H1 (cell line): ENCODE data around the gene GLP1R. TPM values are rescaled to one million over a fixed set of nuclear protein-coding genes. Genes with fewer than 3 reads are reported as not detected.

Experiments
- CTCF ChIA-PET: fragments of 300-600 bp; sonication (Branson Sonifier 250); formaldehyde crosslinking; loops from one replicate; lab custom pipeline; 2021; ENCODE audit not compliant: partially characterized antibody; lab: Charles Lee
- POLR2A ChIA-PET: fragments of 300-600 bp; sonication (Branson Sonifier 250); formaldehyde crosslinking; loops from one replicate; lab custom pipeline; 2021; ENCODE audit warnings: inconsistent platforms; ENCODE audit not compliant: partially characterized antibody; lab: Charles Lee
- DNase-seq, 2 experiments: peaks; one replicate each; pipeline versions ENCODE4 v3.0.0 to v3.0.0-alpha.2; 2010 to 2022; ENCODE audit warnings: low spot score in 2 of 2, low read depth in 1 of 2, mixed read lengths in 1 of 2
- FAIRE-seq: peaks from 2 replicates; lab custom pipeline; 2011; peaks lifted over from hg19 to GRCh38; lab: Jason Lieb, UNC
- H2AFZ ChIP-seq: 2 replicates; pipeline ENCODE4 v1.8.1; 2012; ENCODE audit warnings: low read length, inconsistent platforms
- H2AK5ac ChIP-seq: 2 replicates; pipeline ENCODE4 v1.6.1; 2013; ENCODE audit warnings: low read depth, low read length
- H2BK120ac ChIP-seq: replicated peaks from 2 replicates; pipeline ENCODE3; 2013; ENCODE audit warnings: low read depth, low read length, inconsistent platforms
- H2BK12ac ChIP-seq: 2 replicates; pipeline ENCODE4 v1.6.1; 2013; ENCODE audit warnings: low read depth, low read length
- H2BK15ac ChIP-seq: 2 replicates; pipeline ENCODE4 v1.6.1; 2013; ENCODE audit warnings: low read length
- H2BK20ac ChIP-seq: 2 replicates; pipeline ENCODE4 v1.6.1; 2013; ENCODE audit warnings: low read length
- H2BK5ac ChIP-seq: 2 replicates; pipeline ENCODE4 v1.6.1; 2013; ENCODE audit warnings: low read depth, low read length
- H3K14ac ChIP-seq: 2 replicates; pipeline ENCODE4 v1.6.1; 2013; ENCODE audit warnings: inconsistent platforms; ENCODE audit not compliant: insufficient read length
- H3K18ac ChIP-seq: 2 replicates; pipeline ENCODE4 v1.6.1; 2013; ENCODE audit warnings: low read length; ENCODE audit errors: extremely low read depth
- H3K23ac ChIP-seq: 2 replicates; pipeline ENCODE4 v1.6.1; 2013; ENCODE audit warnings: inconsistent platforms; ENCODE audit not compliant: insufficient read length
- H3K23me2 ChIP-seq: 2 replicates; pipeline ENCODE4 v1.6.1; 2013; ENCODE audit warnings: low read depth, low read length
- H3K27ac ChIP-seq: 2 replicates; pipeline ENCODE4 v1.6.1; 2011; ENCODE audit warnings: low read depth, low read length, inconsistent platforms
- H3K27me3 ChIP-seq, 4 experiments: replicated peaks in 1 of 4; 1 replicate in 1 of 4; 2 replicates in 3 of 4; pipeline versions ENCODE4 v1.6.1 to v1.8.1; 2011 to 2013; ENCODE audit warnings: low read length in 3 of 4, mild to moderate bottlenecking in 3 of 4, inconsistent platforms in 2 of 4, mixed read lengths in 2 of 4, moderate library complexity in 1 of 4; ENCODE audit not compliant: control insufficient read depth in 3 of 4, insufficient read depth in 3 of 4; ENCODE audit errors: extremely low read depth in 1 of 4
- H3K36me3 ChIP-seq, 4 experiments: 2 replicates each; pipeline versions ENCODE4 v1.6.1 to v1.8.1; 2011 to 2013; ENCODE audit warnings: mild to moderate bottlenecking in 4 of 4, low read length in 3 of 4, moderate library complexity in 2 of 4, control low read depth in 1 of 4, inconsistent platforms in 1 of 4; ENCODE audit not compliant: insufficient read depth in 4 of 4, control insufficient read depth in 2 of 4
- H3K4ac ChIP-seq: replicated peaks from 2 replicates; pipeline ENCODE3; 2013; ENCODE audit warnings: low read length, low read depth, mixed read lengths, inconsistent platforms; ENCODE audit not compliant: insufficient read length
- H3K4me1 ChIP-seq, 4 experiments: replicated peaks in 1 of 4; 1 replicate in 1 of 4; 2 replicates in 3 of 4; pipeline versions ENCODE4 v1.6.1 to v1.8.1; 2011 to 2013; ENCODE audit warnings: low read length in 3 of 4, inconsistent platforms in 2 of 4, mixed read lengths in 1 of 4; ENCODE audit not compliant: insufficient read depth in 4 of 4, control insufficient read depth in 3 of 4
- H3K4me2 ChIP-seq, 2 experiments: 2 replicates each; pipeline versions ENCODE4 v1.6.1 to v1.8.1; 2011 to 2013; ENCODE audit warnings: low read depth in 2 of 2, low read length in 2 of 2, control low read depth in 1 of 2, inconsistent platforms in 1 of 2, mild to moderate bottlenecking in 1 of 2; ENCODE audit not compliant: insufficient read depth in 1 of 2
- H3K4me3 ChIP-seq, 4 experiments: fragments of 200-600, 300-600 bp in 1 of 4; sonication (generic), shearing (Covaris generic), sonication (Bioruptor Twin) in 1 of 4; 2 replicates each; pipeline versions ENCODE4 v1.5.1 to v1.8.1; 2011 to 2016; ENCODE audit warnings: low read length in 4 of 4, low read depth in 3 of 4, control low read depth in 2 of 4, inconsistent platforms in 2 of 4, mild to moderate bottlenecking in 2 of 4, mixed read lengths in 1 of 4, moderate library complexity in 1 of 4; ENCODE audit not compliant: insufficient read depth in 2 of 4; ENCODE audit errors: extremely low read depth in 1 of 4
- H3K56ac ChIP-seq: replicated peaks from 2 replicates; pipeline ENCODE3; 2013; ENCODE audit warnings: low read depth, mild to moderate bottlenecking, mixed read lengths, low read length, inconsistent platforms; ENCODE audit not compliant: insufficient read length
- H3K79me1 ChIP-seq: 2 replicates; pipeline ENCODE4 v1.6.1; 2013; ENCODE audit warnings: low read depth, low read length, control low read depth
- H3K79me2 ChIP-seq, 2 experiments: 2 replicates each; pipeline versions ENCODE4 v1.6.1 to v1.8.1; 2012 to 2013; ENCODE audit warnings: low read length in 2 of 2, mild to moderate bottlenecking in 2 of 2, inconsistent platforms in 1 of 2; ENCODE audit not compliant: insufficient read depth in 2 of 2, control insufficient read depth in 1 of 2
- H3K9ac ChIP-seq, 4 experiments: replicated peaks in 1 of 4; 1 replicate in 1 of 4; 2 replicates in 3 of 4; pipeline versions ENCODE4 v1.6.1 to v1.8.1; 2011 to 2013; ENCODE audit warnings: low read depth in 3 of 4, low read length in 3 of 4, control low read depth in 2 of 4, mild to moderate bottlenecking in 2 of 4, moderate library complexity in 2 of 4, inconsistent platforms in 1 of 4; ENCODE audit errors: extremely low read depth in 1 of 4
- H3K9me3 ChIP-seq, 2 experiments: 2 replicates each; pipeline versions ENCODE4 v1.6.1 to v1.8.1; 2012 to 2013; ENCODE audit warnings: mild to moderate bottlenecking in 2 of 2, moderate library complexity in 2 of 2, control low read depth in 1 of 2, inconsistent platforms in 1 of 2, low read depth in 1 of 2, low read length in 1 of 2, mixed read lengths in 1 of 2; ENCODE audit not compliant: insufficient read depth in 2 of 2
- H4K20me1 ChIP-seq, 2 experiments: replicated peaks in 1 of 2; 2 replicates each; pipeline versions ENCODE3 to v1.8.1; 2011 to 2013; ENCODE audit warnings: inconsistent platforms in 2 of 2, low read length in 2 of 2, mild to moderate bottlenecking in 1 of 2; ENCODE audit not compliant: insufficient read depth in 2 of 2, control insufficient read depth in 1 of 2
- H4K5ac ChIP-seq: 2 replicates; pipeline ENCODE4 v1.6.1; 2013; ENCODE audit warnings: low read length, low read depth, mixed read lengths, inconsistent platforms; ENCODE audit not compliant: insufficient read length
- H4K8ac ChIP-seq: 2 replicates; pipeline ENCODE4 v1.8.0; 2013; ENCODE audit warnings: mild to moderate bottlenecking, moderate library complexity, low read length, inconsistent platforms; ENCODE audit not compliant: insufficient read depth; ENCODE audit errors: extremely low read depth
- H4K91ac ChIP-seq: replicated peaks from 2 replicates; pipeline ENCODE3; 2013; ENCODE audit warnings: low read length, mixed read lengths, inconsistent platforms; ENCODE audit not compliant: insufficient read length
- ATF3 ChIP-seq: IDR thresholded peaks from 2 replicates; pipeline ENCODE4 v1.6.1; 2011; ENCODE audit warnings: low read depth, mild to moderate bottlenecking, low read length; ENCODE audit not compliant: insufficient read depth
- SUZ12 ChIP-seq: fragments of 200-600 bp; sonication (generic); IDR thresholded peaks from 2 replicates; pipeline ENCODE4 v1.6.1; 2012; ENCODE audit warnings: mild to moderate bottlenecking, inconsistent platforms, low read length, moderate library complexity, mixed read lengths
- WGBS, 2 experiments: shearing (Covaris generic) in 1 of 2; methylation state at CpG; one replicate each; pipeline versions ENCODE4 v1.1.6 to v1.1.7; 2013 to 2015; ENCODE audit warnings: low lambda C conversion rate in 2 of 2, mixed read lengths in 2 of 2, inconsistent platforms in 1 of 2, low coverage in 1 of 2, missing lambda C conversion rate in 1 of 2; ENCODE audit not compliant: insufficient replicate concordance in 2 of 2, insufficient coverage in 1 of 2, insufficient read length in 1 of 2; ENCODE audit errors: extremely low coverage in 1 of 2, missing lambda C conversion rate in 1 of 2; 5-methylcytosine and 5-hydroxymethylcytosine counted together
- polyA plus RNA-seq, 7 experiments: library from polyadenylated mRNA; depleted of rRNA in 3 of 7; stranded (reverse) in 5 of 7; unstranded in 2 of 7; fragments of >200 nt in 5 of 7; fragments of 200-250 nt in 2 of 7; gene quantifications; 1 replicate in 5 of 7; 2 replicates in 1 of 7; 4 replicates in 1 of 7; pipeline versions ENCODE4 v1.2.1 to v1.2.3, GENCODE V29; 2011 to 2013; ENCODE audit warnings: missing spikeins in 2 of 7, mixed read lengths in 2 of 7
- total RNA-seq: library from RNA; stranded (reverse); fragmentation: NEBNext Ultra II Directional; extraction: Animal tissue kit (Norgen Biotek cat#: 25700); gene quantifications from 2 replicates; pipeline ENCODE4 v1.2.1, GENCODE V29; 2021
- TF ChIP-seq, protein P1 (sequence below), 3 experiments: IDR thresholded peaks; 1 replicate in 2 of 3; 2 replicates in 1 of 3; pipeline versions ENCODE4 v1.5.1 to v1.6.1; 2011; ENCODE audit warnings: low read length in 3 of 3, mild to moderate bottlenecking in 3 of 3, inconsistent platforms in 2 of 3, low read depth in 1 of 3, moderate library complexity in 1 of 3; ENCODE audit not compliant: insufficient read depth in 1 of 3; ENCODE audit errors: control extremely low read depth in 1 of 3

The GLP1R gene
- total and polyA plus RNA-seq, 2 of the 8 experiments (the other 6 are each of a cell fraction or from before 2014, with no cell fraction given), result 2.6 to 2.7 TPM

- Histone ChIP-seq H3K9me3 (no peaks in the 10 kb centered on the region), H4K8ac (no peak overlapping the region), H3K4me2 (no peak overlapping the region), H2BK120ac (no peak overlapping the region), H3K79me1 (no peaks in the 10 kb centered on the region), H2BK20ac (no peak overlapping the region), H3K4me3 (no peak overlapping the region), H2BK12ac (no peak overlapping the region), H2BK15ac (no peak overlapping the region), H3K27ac (no peak overlapping the region), H2BK5ac (no peak overlapping the region), H2AFZ (no peak overlapping the region), H3K4me1 (peaks cover 0 to 10% (median 0%) of the 10 kb centered on the region in 4 experiments; a peak in 2 of 7 replicates), H3K23me2 (no peaks in the 10 kb centered on the region), H3K27me3 (0 out of 7 replicates have a peak, but pooled peaks cover 0 to 2% (median 0%) of the 10 kb centered on the region in 4 experiments), H3K4ac (no peak overlapping the region), H2AK5ac (no peak overlapping the region), H3K14ac (no peak overlapping the region), H4K20me1 (no peaks in the 10 kb centered on the region), H3K23ac (no peak overlapping the region), H3K9ac (no peak overlapping the region), H4K91ac (no peak overlapping the region), H3K36me3 (no peaks in the 10 kb centered on the region), H4K5ac (no peak overlapping the region), H3K79me2 (no peaks in the 10 kb centered on the region), H3K18ac (no peak overlapping the region), H3K56ac (no peak overlapping the region)
- POLR2A ChIA-PET, result interaction anchor here (1.0 kb wide), 1 partner anchor 8 kb away, joined by 3 read pairs; no protein-coding TSS in a partner anchor
- FAIRE-seq, result no peak
- CTCF ChIA-PET, result interaction anchor here (1.0 to 3.5 kb wide), 5 partner anchors 9 to 75 kb away, joined by 3 to 11 read pairs (median 5); no protein-coding TSS in a partner anchor
- no peak for DNase-seq
- WGBS, 2 experiments, result 90% methylated on average over 10 of the region's 11 CpGs; no CpG with 5 or more reads in 1 of the 2 experiments
- TF ChIP-seq, protein P1, sequence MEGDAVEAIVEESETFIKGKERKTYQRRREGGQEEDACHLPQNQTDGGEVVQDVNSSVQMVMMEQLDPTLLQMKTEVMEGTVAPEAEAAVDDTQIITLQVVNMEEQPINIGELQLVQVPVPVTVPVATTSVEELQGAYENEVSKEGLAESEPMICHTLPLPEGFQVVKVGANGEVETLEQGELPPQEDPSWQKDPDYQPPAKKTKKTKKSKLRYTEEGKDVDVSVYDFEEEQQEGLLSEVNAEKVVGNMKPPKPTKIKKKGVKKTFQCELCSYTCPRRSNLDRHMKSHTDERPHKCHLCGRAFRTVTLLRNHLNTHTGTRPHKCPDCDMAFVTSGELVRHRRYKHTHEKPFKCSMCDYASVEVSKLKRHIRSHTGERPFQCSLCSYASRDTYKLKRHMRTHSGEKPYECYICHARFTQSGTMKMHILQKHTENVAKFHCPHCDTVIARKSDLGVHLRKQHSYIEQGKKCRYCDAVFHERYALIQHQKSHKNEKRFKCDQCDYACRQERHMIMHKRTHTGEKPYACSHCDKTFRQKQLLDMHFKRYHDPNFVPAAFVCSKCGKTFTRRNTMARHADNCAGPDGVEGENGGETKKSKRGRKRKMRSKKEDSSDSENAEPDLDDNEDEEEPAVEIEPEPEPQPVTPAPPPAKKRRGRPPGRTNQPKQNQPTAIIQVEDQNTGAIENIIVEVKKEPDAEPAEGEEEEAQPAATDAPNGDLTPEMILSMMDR (IDR thresholded peaks at IDR 0.05; ENCODE audit: control extremely low read depth in 1 of 3, insufficient read depth in 1 of 3, low read depth in 1 of 3, low read length in 3 of 3), result no peak
- no peak for TF ChIP-seq ATF3
- no peak for TF ChIP-seq SUZ12
Observed at GRCh38 chr6:39077882-39078594, 29.5 kb downstream of the GLP1R start.
